Panc1 (cell line): Measurements from ENCODE around the gene RAC3.

Source experiments
- CTCF ChIP-seq: fragments of 450-650 bp; IDR thresholded peaks from 2 replicates; pipeline ENCODE4 v1.5.1; 2017; ENCODE audit warnings: mild to moderate bottlenecking
- POLR2AphosphoS5 ChIP-seq: IDR thresholded peaks from 2 replicates; pipeline ENCODE4 v1.6.1; 2012; ENCODE audit warnings: mild to moderate bottlenecking, low read depth, low read length, moderate library complexity
- REST ChIP-seq, 2 experiments: IDR thresholded peaks; 2 replicates each; pipeline ENCODE4 v1.6.1; 2011 to 2012; ENCODE audit warnings: low read depth in 2 of 2, control low read depth in 1 of 2, low read length in 1 of 2, mild to moderate bottlenecking in 1 of 2, moderate library complexity in 1 of 2; ENCODE audit not compliant: insufficient read depth in 1 of 2
- SIN3A ChIP-seq: IDR thresholded peaks from 2 replicates; pipeline ENCODE4 v1.6.1; 2012; ENCODE audit warnings: low read depth, mild to moderate bottlenecking, low read length, moderate library complexity, borderline replicate concordance; ENCODE audit not compliant: insufficient read depth
- TCF7L2 ChIP-seq: IDR thresholded peaks from 2 replicates; pipeline ENCODE4 v1.6.1; 2011; ENCODE audit warnings: mild to moderate bottlenecking, low read depth, low read length, inconsistent platforms

GRCh38 chr17:82020572-82021106 is 10.8 kb upstream of the RAC3 start:
- no peak for TF ChIP-seq CTCF
- TF ChIP-seq POLR2AphosphoS5 = no peak
- TF ChIP-seq SIN3A = no peak
- no peak for TF ChIP-seq REST (IDR thresholded peaks at IDR 0.05; ENCODE audit: insufficient read depth in 1 of 2, low read depth in 2 of 2, low read length in 1 of 2)
- TF ChIP-seq TCF7L2 = no peak
